ENCODE results near the gene ANTXR2.
"Not testable (repeated sequence)": the region's sequence is repeated elsewhere in the genome, so short reads cannot be mapped to it uniquely, and the experiment has no call there.

The ANTXR2 gene

DNA sequence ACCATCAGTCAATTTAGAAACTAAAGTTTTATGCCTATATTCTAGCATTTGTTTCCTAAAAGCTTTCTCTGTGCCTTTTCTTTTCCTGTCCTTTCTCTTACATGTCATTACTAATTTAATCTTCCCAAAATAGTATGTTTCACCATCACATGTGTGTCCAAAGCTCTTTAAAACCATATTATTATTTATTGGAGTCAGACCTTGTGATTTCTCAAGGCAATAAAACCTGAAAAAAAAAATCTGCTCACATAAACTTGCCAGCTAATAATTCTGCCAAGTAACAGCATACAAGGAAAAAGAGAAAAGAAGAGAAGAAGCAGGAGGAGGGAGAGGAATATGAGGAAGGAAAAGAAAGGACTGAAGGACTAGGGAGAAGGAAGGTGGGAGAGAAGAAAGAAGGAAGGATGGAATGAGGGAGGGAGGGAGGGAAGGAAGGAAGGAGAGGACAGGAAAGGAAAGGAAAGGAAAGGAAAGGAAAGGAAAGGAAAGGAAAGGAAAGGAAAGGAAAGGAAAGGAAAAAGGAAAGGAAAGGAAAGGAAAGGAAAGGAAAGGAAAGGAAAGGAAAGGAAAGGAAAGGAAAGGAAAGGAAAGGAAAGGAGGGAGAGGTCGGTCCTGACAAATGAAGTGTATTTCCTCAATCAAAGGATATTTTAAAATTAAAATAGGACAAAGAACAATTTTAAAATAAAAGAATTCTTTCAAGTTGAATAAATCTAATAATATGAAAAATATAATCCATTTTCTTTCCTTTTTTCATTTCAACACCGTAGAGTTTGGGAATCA, 57.4 kb downstream of the ANTXR2 start:
- no peak for DNase-seq

DNA sequence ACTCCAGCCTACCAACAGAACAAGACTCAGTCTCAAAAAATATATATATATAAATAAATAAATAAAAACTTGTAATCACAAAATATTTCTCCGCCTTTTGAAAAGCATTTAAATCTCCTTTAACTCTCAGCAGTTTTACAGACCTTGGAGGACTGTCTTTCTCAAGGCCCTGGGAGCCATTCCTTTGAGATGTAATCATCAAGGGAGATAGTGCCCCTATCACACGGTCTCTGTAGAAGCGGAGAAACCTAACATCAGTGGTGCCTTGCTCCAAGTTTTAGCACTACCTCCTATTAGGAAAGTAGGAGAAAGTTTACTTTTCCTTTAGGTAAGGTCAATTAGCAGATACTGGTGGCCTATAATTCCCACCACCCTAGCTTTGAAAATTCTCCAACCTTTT, 58.5 kb downstream of the ANTXR2 start:
- peak; percentile 19 for DNase-seq

DNA sequence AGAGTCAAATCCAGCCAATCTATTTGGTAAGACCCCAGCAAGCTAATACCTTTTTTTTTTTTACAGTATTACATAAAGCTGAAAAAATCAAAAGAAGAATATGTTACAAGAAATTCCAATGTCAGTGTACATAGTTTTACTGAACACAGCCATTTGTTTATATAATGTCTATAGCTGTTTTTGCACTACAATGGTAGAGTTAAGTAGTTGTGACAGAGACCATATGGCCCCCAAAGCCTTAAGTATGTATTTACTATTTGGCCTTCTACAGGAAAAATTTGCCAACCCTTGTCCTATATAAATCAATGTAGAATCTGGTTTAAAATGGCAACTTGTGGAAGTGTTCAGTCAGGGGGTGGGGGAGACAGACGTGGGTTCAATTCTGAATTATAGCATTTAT, 60.7 kb downstream of the ANTXR2 start:
- no peak for DNase-seq

DNA sequence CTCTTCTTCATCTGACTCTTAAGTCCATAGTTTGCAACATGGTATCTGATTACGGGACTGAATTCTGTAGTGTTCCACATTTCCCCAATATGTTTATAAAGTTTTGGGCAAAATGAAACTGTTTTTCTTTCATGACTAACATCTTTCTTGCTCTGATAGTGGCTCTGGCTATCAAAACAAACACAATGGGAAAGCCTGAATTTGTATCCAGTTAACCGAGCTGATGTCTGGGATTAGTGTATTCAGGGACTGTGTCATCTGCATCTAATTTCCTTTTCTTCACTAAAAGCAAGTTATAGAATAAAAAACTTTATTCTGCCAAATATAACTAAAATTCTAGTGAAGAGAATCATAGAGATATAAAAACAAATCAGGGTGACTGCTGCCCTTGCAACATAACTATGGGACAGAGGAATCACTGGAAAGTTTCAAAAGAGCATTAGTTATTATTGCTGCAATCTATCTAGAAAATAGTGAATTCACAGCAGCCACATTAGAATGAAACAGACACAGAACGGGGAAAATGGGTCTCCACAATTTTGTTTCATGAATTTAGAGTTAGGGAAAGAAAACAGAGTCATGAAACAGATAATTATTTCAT, 61.3 kb downstream of the ANTXR2 start:
- DNase-seq, result no peak

DNA sequence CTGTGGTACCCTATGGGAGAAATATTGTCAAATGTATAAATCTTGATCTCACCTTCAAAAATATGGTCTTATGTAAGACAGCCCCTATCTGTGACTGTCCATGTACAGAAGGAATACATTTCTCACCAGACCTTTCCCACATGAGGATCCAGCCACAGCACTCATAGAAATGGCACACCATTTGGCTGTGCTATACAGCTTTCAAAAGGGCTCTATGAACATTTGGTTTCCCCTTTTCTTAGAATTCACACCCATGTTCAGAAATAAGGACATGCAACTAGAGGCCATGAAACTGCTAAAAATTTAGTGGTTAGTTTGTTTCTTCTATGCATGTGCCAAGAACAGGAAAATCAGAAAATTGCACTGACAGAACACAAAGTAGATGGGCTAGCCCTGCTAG, 62.7 kb downstream of the ANTXR2 start:
- DNase-seq, result no peak

DNA sequence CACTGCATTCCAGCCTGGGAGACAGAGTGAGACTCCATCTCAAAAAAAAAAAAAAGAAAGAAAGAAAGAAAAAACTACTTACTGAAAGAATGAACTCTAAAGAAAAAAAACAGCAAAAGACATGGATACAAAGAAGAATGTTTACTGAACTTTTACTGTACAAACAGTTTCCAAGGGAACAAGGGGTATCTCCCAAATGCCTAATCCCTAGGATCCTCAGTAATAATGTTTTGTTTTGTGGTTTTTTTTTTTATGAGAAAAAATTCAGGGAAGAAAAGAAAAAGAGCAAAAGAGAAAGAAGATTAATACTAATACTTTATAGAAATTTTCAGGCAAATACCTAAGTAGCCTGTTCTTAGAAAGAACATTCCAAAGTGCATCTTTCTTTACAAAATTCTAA, 63.2 kb downstream of the ANTXR2 start:
- no peak for DNase-seq

DNA sequence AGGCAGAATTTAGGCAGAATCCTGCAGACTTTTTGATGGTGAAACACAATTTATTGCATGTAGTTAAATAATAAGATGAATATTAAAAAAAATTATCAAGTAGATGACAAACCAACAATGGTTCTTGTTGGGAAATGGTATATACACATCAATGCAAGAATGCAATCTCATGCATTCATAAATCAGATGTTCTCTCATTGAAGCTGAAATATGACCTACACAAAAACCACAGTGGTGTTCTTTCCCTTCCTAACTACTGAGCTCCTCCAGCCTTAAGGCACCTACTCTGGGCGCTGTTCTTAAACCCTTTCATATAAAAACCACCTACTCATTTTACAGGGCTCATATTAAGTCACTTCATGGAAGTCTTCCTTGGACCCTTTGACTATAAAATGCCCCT, 64.1 kb downstream of the ANTXR2 start:
- DNase-seq, result no peak

DNA sequence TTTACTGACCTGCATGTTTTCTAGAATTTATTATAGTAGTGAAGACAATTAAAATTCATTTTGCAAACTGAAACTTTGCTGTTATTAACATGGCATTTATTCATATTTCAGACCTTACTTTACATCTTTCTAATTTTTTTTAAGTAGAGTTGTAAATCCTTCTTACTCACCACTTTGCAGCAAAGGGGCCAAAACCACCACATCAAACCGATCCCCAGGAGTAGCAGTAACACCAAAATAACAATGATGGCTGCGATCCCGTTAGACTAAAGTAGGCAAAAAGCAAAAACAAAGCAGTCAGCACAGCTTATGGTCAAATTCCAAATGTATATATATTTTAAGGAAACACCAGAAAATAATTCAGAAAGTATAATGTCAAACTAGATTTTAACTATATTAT, 64.7 kb downstream of the ANTXR2 start:
- no peak for DNase-seq

DNA sequence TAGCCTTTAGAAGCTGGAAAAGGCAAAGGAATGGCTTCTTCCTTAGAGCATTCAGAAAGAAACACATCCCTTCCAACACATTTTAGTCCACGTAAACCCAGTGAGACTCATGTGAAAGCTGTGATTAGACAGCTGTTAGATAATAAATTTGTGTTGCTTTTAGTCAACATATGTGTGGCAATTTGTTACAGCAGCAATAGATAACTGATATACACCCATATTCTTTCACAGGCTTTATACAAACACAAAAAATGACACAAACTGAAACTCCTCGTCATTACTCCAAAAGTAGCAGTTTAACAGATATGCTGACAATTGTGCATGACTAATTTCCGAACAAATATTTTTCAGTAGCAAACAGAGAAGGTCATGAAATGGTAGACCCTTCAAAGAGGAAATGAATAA, 65.3 kb downstream of the ANTXR2 start:
- DNase-seq, result no peak

DNA sequence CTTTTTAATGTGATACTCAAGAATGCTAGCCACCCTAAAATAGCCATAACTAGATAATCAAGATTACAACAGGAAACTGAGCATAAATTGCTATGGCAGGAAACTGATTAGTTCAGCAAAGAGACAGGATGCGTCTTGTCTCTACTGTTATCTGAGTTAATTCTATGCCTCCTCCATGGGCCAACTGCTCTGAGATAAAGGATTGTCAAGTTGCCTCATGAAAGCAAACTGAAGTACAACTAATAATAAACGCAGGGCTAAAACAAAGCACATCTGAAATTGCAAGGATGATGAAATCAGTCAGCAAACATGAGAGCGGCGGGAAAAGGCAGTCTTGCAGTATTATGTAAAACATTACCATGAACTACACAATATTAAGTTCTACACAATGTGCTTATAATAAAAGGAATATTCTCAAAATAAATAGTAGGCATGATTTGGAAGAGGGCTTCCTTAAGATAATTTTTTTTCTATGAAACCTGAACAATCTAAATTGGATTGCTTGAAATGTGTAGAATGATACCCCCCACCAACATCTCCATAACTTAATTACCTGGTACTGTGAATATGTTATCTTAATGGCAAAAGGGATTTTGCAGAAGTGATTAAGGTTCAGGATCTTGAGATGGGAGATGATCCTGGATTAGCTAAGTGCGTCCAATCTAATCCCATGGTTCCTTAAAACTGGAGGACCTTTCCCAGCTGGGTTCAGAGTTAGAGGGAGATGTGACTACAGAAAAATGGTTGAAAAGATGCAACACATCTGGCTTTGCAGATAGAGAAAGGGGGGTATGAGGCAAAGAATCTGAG, 65.9 kb downstream of the ANTXR2 start:
- peak; percentile 58 for DNase-seq

DNA sequence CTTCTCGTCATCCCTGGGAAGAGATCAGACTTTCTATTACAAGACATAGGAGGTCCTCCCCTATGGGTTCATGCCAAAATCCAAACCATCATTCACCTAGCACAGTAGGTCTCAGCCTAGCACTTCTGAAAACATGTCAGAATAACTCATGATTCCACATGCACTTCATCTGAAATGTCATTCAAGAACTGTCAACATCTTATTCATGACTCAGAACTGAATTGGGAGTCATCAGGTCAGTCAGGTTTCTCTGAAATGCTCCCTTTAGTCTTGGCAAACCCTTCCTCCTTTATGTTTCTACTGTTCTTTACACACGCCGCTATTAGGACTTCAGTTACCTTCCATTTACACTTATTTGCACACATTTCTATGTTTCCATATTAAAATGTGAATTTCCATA, 67.2 kb downstream of the ANTXR2 start:
- DNase-seq, result peak; percentile 56

DNA sequence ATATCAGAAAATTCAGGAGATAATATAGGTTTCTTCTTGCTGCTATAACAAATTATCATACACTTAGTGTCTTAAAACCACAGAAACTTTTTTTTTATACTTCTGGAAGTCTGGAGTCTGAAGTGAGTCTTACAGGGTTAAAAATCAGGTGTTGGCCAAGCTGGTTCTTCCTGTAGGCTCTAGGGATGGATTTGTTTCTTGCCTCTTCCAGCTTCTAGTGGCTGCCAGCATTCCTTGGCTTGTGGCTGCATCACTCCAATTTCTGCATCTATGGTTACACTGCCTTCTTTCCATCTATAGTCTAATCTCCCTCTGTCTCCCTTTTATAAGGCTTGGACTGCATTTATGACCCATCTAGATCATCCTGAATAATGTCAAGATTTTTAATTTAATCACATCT, 68.7 kb downstream of the ANTXR2 start:
- no peak for DNase-seq

DNA sequence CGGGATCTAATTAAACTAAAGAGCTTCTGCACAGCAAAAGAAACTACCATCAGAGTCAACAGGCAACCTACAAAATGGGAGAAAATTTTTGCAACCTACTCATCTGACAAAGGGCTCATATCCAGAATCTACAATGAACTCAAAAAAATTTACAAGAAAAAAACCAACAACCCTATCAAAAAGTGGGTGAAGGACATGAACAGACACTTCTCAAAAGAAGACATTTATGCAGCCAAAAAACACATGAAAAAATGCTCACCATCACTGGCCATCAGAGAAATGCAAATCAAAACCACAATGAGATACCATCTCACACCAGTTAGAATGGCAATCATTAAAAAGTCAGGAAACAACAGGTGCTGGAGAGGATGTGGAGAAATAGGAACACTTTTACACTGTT, 70.5 kb downstream of the ANTXR2 start:
- not testable (repeated sequence) for DNase-seq

DNA sequence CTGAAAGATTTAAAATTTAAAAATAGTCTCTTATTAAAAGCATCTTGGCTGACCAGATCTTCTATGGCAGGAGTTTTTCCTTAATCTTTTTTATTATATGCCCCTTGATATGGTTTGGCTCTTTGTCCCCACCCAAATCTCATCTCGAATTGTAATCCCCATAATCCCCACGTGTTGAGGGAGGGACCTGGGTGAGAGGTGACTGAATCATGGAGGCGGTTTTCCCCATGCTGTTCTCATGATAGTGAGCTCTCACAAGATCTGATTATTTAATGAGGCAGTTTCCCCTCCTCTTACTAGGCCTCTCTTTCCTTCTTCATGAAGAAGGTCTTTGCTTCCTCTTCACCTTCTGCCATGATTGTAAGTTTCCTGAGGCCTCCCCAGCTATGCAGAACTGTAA, 74.0 kb downstream of the ANTXR2 start:
- DNase-seq, result not testable (repeated sequence)

DNA sequence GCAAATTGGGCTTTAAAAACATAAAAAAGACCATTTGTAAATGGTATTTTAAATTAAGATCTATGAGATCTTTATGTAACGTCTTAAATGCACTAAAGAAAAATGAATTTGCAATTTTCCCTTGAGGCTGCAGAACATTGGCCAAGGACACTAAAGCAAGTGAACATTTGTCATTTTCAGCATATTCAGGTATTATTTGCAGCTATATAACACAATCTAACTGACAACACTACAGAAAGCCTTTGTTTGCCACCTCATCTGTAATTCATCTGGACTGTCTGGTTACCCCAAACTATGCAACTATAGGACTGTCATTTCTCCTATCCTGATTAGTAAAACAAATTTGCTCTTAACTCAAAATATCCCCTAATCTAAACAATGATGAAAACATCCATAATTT, 74.8 kb downstream of the ANTXR2 start:
- DNase-seq, result no peak

DNA sequence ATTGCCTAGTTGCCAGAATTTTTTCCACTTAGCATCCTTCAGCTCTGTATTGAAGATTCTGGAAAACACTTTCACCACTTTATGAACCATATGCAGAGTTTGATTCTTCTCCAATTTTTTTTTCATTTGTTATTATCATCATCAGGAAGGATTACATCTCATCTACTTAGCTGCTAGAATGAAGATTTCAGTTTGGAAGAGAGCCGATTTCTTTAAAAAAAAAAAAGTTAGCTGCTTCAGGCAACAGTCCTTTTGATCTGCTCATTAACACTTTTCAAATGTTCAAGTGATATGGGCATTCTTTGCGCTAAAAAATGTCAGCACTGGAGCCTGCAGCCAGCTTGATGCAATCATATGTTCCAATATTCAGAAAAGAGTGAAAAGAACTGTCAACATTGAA, 76.2 kb downstream of the ANTXR2 start:
- DNase-seq, result no peak

DNA sequence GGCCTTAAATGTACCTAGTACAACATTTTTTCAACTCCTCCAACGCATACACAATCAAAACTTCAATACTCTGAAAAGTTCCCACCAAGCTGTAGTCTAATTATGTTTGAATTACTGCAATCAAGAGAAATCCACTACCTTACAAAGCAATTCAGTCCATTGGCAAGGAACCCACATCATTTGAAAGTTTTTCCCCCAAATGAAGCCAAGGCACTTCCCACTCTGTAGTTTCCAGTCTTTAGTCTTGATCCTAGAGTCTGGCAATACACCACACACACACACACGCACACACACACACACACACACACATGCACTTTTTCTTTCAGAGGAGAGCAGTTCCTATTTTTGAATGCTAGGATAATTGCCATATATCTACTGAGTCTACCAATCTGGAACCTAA, 79.6 kb downstream of the ANTXR2 start:
- DNase-seq, result no peak

DNA sequence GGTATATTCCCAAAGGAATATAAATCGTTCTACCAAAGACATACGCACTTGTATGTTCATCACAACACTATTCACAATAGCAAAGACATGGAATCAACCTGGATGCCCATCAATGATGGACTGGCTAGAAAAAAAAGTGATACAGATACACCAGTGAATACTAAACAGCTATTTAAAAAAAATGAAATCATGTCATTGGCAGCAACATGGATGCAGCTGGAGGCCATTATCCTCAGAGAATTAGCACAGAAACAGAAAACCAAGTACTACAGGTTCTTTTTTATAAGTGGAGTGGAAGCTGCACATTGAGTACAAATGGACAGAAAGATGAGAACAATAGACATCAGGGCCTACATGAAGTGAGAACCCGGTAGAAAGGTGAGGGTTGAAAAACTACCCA, 81.4 kb downstream of the ANTXR2 start:
- DNase-seq, result no peak

DNA sequence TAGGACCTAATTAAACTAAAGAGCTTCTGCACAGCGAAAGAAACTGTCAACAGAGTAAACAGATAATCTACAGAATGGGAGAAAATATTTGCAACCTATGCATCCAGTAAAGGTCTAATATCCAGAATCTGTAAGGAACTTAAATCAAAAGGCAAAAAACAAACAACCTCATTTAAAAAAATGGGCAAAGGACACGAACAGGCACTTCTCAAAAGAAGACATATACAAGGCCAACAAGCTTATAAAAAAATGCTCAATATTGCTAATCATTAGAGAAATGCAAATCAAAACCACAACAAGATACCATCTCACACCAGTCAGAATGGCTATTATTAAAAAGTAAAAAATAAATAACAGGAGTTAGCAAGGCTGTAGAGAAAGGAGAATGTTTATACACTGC, 81.9 kb downstream of the ANTXR2 start:
- DNase-seq, result not testable (repeated sequence)

DNA sequence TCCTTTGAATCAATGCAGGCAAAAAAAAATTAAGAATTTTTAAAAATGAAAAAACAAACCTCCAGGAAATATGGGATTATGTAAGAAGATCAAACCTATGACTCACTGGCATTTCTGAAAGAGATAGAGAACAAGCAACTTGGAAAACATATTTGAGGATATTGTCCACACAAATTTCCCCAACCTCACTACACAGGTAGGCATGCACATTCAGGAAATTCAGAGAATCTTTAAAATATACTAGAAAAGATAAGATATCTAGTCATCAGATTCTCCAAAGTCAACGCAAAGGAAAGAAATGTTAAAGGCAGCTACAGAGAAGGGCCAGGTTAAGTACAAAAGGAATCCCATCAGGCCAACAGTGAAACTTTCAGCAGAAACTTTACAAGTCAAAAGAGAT, 85.6 kb downstream of the ANTXR2 start:
- DNase-seq, result peak; percentile 24

DNA sequence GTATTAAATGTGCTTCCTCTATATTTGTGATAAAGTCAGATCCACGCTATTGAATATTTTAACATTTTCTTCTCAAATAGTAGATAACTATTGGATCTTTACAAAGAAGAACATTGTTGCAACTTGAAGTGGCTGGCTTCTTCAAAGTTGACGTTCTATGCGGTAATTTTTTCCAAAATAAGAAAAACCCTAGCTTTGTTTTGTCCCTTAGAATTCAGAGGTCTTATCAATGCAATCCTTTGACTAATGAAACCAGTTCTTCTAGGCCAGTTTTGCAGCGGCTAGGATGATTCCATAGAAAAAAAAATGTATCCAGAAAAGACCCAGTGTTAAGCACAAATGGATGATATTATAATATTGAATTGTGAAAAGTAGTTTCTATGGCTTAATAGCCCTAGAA, 89.6 kb downstream of the ANTXR2 start:
- DNase-seq, result no peak

DNA sequence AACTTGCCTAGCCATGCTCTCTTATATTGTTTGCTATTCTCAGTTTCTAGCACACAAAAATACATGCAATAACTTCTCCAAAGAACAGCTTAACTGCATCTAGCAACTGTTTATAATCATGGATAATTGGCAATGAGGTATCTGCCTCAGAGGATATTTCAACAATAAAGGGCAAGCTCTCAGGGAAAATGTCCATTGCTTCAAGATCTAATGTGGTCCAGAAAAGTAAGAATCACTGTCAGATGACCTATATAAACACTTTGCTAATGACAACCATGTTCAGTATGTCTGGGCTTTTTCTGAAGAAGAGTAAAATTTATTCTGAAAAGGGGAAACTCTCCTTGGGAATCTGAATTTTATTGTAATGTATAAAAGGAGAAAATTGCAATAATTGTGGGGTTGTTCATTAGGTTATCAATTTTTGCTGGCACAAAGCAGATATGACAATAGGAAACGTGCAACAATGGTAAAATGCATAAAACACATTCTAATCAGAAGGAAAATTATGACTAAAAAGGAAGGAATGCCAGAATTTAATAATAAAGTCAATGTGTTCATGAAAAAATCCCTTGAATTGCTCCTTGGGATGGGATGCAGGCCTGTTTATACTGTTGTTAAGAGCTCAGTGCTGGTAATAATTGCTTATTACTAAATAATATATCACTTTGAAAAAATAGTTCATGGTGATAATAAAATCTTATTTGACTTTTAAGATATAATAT, 90.3 kb downstream of the ANTXR2 start:
- DNase-seq, result no peak

DNA sequence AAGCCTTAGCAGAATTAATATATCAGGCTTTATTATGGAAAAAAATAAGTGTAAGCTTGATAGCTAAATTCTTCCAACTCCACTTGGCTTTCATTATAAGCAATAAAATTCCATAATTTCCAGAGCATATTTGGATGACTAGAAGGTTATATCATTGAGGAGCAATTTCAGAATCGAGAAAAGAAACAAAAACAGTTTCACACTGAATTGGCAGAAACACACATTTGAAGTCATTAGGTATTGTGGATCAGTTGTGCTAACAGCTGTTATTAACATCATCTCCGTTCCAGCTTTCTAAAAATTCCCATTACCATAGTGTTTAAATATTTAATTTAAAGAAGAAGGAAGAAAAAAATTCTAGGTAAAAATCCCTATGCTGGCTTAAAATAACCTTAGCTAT, 92.6 kb downstream of the ANTXR2 start:
- DNase-seq, result no peak
